ENCODE data around the gene HPCAL1.

GRCh38 chr2:10271946-10272345 is 30.8 kb upstream of the HPCAL1 start:
- no peak for TF ChIP-seq POLR2AphosphoS5 (IDR thresholded peaks at IDR 0.05; ENCODE audit: insufficient read depth, low read depth, low read length)
- TF ChIP-seq, protein P1, sequence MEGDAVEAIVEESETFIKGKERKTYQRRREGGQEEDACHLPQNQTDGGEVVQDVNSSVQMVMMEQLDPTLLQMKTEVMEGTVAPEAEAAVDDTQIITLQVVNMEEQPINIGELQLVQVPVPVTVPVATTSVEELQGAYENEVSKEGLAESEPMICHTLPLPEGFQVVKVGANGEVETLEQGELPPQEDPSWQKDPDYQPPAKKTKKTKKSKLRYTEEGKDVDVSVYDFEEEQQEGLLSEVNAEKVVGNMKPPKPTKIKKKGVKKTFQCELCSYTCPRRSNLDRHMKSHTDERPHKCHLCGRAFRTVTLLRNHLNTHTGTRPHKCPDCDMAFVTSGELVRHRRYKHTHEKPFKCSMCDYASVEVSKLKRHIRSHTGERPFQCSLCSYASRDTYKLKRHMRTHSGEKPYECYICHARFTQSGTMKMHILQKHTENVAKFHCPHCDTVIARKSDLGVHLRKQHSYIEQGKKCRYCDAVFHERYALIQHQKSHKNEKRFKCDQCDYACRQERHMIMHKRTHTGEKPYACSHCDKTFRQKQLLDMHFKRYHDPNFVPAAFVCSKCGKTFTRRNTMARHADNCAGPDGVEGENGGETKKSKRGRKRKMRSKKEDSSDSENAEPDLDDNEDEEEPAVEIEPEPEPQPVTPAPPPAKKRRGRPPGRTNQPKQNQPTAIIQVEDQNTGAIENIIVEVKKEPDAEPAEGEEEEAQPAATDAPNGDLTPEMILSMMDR (IDR thresholded peaks at IDR 0.05; ENCODE audit: extremely low read depth in 1 of 2, insufficient read depth in 1 of 2, low read depth in 1 of 2, low read length in 2 of 2), result no peak
- TF ChIP-seq MYC (IDR thresholded peaks at IDR 0.05; ENCODE audit: low read depth, low read length), result no peak
- no peak for TF ChIP-seq POLR2A (IDR thresholded peaks at IDR 0.05; ENCODE audit: low read depth, low read length)
- TF ChIP-seq MAX (IDR thresholded peaks at IDR 0.05; ENCODE audit: insufficient read depth, insufficient read length), result no peak
- no peak for TF ChIP-seq EZH2 (IDR thresholded peaks at IDR 0.05; ENCODE audit: borderline replicate concordance, low read depth, low read length, severe bottlenecking)
- TF ChIP-seq JUN (IDR thresholded peaks at IDR 0.05; ENCODE audit: borderline replicate concordance, insufficient read depth, insufficient read length, low read depth), result no peak

All from endothelial cell of umbilical vein (primary cell).